Activated T-cell treated with anti-CD3 and anti-CD28 coated beads for 24 hours (primary cell): ENCODE measurements around the gene TMEM266.
"Not testable (repeated sequence)": the region's sequence is repeated elsewhere in the genome, so short reads cannot be mapped to it uniquely, and the experiment has no call there.

Experiments
- DNase-seq: peaks from one replicate; pipeline ENCODE4 v3.0.0-alpha.2; 2020; ENCODE audit warnings: low read depth

TMEM266 gene

GRCh38 chr15:76059320-76060117 lies at the start of gene TMEM266:
Gene TMEM266 (plus strand): TSS chr15:76059985. CDS start chr15:76134264, 74,279 bp downstream.
- no peak for DNase-seq

GRCh38 chr15:76010613-76011012 lies 49.2 kb upstream of the TMEM266 start:
- no peak for DNase-seq

- no peak for DNase-seq
These were observed 47.9 kb upstream of the TMEM266 start, which contains the start of gene NRG4 for GRCh38 chr15:76011627-76012551. Gene NRG4 (minus strand): TSS chr15:76012424. CDS start chr15:76011230, 1,194 bp downstream.

- not testable (repeated sequence) for DNase-seq
These were observed 46.3 kb upstream of the TMEM266 start for GRCh38 chr15:76013470-76013869.

GRCh38 chr15:76024021-76024768 lies 35.6 kb upstream of the TMEM266 start:
- DNase-seq: no peak

- no peak for DNase-seq
These were observed 27.7 kb upstream of the TMEM266 start for GRCh38 chr15:76032046-76032445.

- no peak for DNase-seq
These were observed 26.3 kb upstream of the TMEM266 start for GRCh38 chr15:76033438-76033837.

- DNase-seq: no peak
These were observed 25.7 kb upstream of the TMEM266 start for GRCh38 chr15:76034111-76034510.

- no peak for DNase-seq
These were observed 24.2 kb upstream of the TMEM266 start for GRCh38 chr15:76035593-76035992.

- DNase-seq: no peak
These were observed 21.3 kb upstream of the TMEM266 start for GRCh38 chr15:76038512-76038911.

GRCh38 chr15:76054201-76054600 lies 5.6 kb upstream of the TMEM266 start:
- not testable (repeated sequence) for DNase-seq

- DNase-seq: no peak
These were observed 2.9 kb upstream of the TMEM266 start for GRCh38 chr15:76056931-76057330.

GRCh38 chr15:76057332-76058000 lies 2.3 kb upstream of the TMEM266 start:
- DNase-seq: peak; percentile 26

GRCh38 chr15:76058714-76059319 lies 968 bp upstream of the TMEM266 start:
- DNase-seq: no peak

GRCh38 chr15:76060118-76060989 lies 569 bp downstream of the TMEM266 start:
- DNase-seq: peak; percentile 15

GRCh38 chr15:76061700-76062099 lies 1.9 kb downstream of the TMEM266 start:
- no peak for DNase-seq

- no peak for DNase-seq
These were observed 2.5 kb downstream of the TMEM266 start for GRCh38 chr15:76062286-76062685.

- no peak for DNase-seq
These were observed 4.6 kb downstream of the TMEM266 start for GRCh38 chr15:76064375-76064774.

GRCh38 chr15:76065245-76065644 lies 5.5 kb downstream of the TMEM266 start:
- no peak for DNase-seq

- no peak for DNase-seq
These were observed 6.0 kb downstream of the TMEM266 start for GRCh38 chr15:76065793-76066192.
